DND-41 (cell line): ENCODE results near the gene DSCAM.

Experiments used
- ATAC-seq: fragments of 200-7000 bp; cut with Tn5 transposase; 3 replicates; pipeline ENCODE4 v1.9.1; 2021; ENCODE audit warnings: low read depth; ENCODE audit not compliant: insufficient read depth
- DNase-seq: peaks from one replicate; pipeline ENCODE4 v3.0.0-alpha.2; 2020
- H2AFZ ChIP-seq: 2 replicates; pipeline ENCODE4 v1.6.0; 2012; ENCODE audit warnings: low read depth, low read length
- H3K27ac ChIP-seq: 2 replicates; pipeline ENCODE4 v1.5.1; 2012; ENCODE audit warnings: low read length, inconsistent platforms
- H3K27me3 ChIP-seq: fragments of 200-600 bp; sonication (generic); 2 replicates; pipeline ENCODE4 v1.6.0; 2012; ENCODE audit warnings: low read length, mild to moderate bottlenecking, inconsistent platforms; ENCODE audit not compliant: insufficient read depth, poor library complexity
- H3K36me3 ChIP-seq: 2 replicates; pipeline ENCODE4 v1.5.1; 2012; ENCODE audit warnings: low read length, inconsistent platforms; ENCODE audit not compliant: insufficient read depth
- H3K4me1 ChIP-seq: 2 replicates; pipeline ENCODE4 v1.5.1; 2012; ENCODE audit warnings: mild to moderate bottlenecking, low read length; ENCODE audit not compliant: insufficient read depth
- H3K4me2 ChIP-seq: 2 replicates; pipeline ENCODE4 v1.6.0; 2012; ENCODE audit warnings: mild to moderate bottlenecking, moderate library complexity, low read length, inconsistent platforms; ENCODE audit not compliant: insufficient read depth
- H3K4me3 ChIP-seq, 2 experiments: fragments of 200-600 bp in 1 of 2; shearing (Covaris generic) in 1 of 2; 2 replicates each; pipeline ENCODE4 v1.5.1; 2012 to 2016; ENCODE audit warnings: inconsistent platforms in 2 of 2, low read length in 2 of 2, mild to moderate bottlenecking in 2 of 2, low read depth in 1 of 2, moderate library complexity in 1 of 2
- H3K79me2 ChIP-seq: 2 replicates; pipeline ENCODE4 v1.6.0; 2012; ENCODE audit warnings: low read length, inconsistent platforms; ENCODE audit not compliant: insufficient read depth
- H3K9ac ChIP-seq: 2 replicates; pipeline ENCODE4 v1.6.0; 2012; ENCODE audit warnings: low read depth, mild to moderate bottlenecking, inconsistent platforms, low read length, moderate library complexity
- H3K9me3 ChIP-seq: 2 replicates; pipeline ENCODE4 v1.5.1; 2012; ENCODE audit warnings: low read length, moderate library complexity, mild to moderate bottlenecking, inconsistent platforms; ENCODE audit not compliant: insufficient read depth, severe bottlenecking
- H4K20me1 ChIP-seq: 2 replicates; pipeline ENCODE4 v1.6.0; 2012; ENCODE audit warnings: low read length; ENCODE audit not compliant: insufficient read depth
- EZH2 ChIP-seq: IDR thresholded peaks from 3 replicates; pipeline ENCODE4 v1.6.1; 2012; ENCODE audit warnings: borderline replicate concordance, low read depth, mild to moderate bottlenecking, moderate library complexity, low read length, inconsistent platforms; ENCODE audit not compliant: severe bottlenecking
- TF ChIP-seq, protein P1 (sequence below): IDR thresholded peaks from 2 replicates; pipeline ENCODE4 v1.5.1; 2012; ENCODE audit warnings: borderline replicate concordance, low read length, moderate library complexity, mild to moderate bottlenecking; ENCODE audit not compliant: poor library complexity, severe bottlenecking; ENCODE audit errors: extremely low read depth

DSCAM gene

DNA sequence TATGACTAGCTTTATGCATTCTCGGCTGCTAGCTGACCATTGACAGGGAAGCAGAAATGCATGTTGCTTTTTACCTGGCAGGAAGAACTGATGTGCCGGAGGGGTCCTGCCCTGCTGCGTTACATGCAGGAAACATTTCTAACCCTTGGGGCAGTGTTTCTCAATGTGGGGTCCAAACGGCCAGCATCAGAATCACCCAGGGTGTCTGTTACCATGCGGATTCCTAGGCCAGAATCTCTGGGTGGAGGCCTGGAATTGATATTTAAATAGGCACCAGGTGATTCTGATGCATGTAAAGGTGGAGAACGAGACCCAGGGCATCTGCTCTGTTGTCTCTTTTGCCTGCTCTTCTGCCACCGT lies 797.0 kb downstream of the DSCAM start:
- Histone ChIP-seq H3K4me1 (no peaks in the 10 kb centered on the region), H4K20me1 (no peaks in the 10 kb centered on the region), H3K9ac (no peak overlapping the region), H3K4me2 (no peak overlapping the region), H2AFZ (no peak overlapping the region), H3K9me3 (no peaks in the 10 kb centered on the region), H3K36me3 (no peaks in the 10 kb centered on the region), H3K79me2 (no peaks in the 10 kb centered on the region), H3K27me3 (peaks cover 22% of the 10 kb centered on the region), H3K4me3 (no peak overlapping the region), H3K27ac (no peak overlapping the region)
- DNase-seq = no peak
- no peak for ATAC-seq
- no peak for TF ChIP-seq EZH2
- TF ChIP-seq, protein P1, sequence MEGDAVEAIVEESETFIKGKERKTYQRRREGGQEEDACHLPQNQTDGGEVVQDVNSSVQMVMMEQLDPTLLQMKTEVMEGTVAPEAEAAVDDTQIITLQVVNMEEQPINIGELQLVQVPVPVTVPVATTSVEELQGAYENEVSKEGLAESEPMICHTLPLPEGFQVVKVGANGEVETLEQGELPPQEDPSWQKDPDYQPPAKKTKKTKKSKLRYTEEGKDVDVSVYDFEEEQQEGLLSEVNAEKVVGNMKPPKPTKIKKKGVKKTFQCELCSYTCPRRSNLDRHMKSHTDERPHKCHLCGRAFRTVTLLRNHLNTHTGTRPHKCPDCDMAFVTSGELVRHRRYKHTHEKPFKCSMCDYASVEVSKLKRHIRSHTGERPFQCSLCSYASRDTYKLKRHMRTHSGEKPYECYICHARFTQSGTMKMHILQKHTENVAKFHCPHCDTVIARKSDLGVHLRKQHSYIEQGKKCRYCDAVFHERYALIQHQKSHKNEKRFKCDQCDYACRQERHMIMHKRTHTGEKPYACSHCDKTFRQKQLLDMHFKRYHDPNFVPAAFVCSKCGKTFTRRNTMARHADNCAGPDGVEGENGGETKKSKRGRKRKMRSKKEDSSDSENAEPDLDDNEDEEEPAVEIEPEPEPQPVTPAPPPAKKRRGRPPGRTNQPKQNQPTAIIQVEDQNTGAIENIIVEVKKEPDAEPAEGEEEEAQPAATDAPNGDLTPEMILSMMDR = no peak

DNA sequence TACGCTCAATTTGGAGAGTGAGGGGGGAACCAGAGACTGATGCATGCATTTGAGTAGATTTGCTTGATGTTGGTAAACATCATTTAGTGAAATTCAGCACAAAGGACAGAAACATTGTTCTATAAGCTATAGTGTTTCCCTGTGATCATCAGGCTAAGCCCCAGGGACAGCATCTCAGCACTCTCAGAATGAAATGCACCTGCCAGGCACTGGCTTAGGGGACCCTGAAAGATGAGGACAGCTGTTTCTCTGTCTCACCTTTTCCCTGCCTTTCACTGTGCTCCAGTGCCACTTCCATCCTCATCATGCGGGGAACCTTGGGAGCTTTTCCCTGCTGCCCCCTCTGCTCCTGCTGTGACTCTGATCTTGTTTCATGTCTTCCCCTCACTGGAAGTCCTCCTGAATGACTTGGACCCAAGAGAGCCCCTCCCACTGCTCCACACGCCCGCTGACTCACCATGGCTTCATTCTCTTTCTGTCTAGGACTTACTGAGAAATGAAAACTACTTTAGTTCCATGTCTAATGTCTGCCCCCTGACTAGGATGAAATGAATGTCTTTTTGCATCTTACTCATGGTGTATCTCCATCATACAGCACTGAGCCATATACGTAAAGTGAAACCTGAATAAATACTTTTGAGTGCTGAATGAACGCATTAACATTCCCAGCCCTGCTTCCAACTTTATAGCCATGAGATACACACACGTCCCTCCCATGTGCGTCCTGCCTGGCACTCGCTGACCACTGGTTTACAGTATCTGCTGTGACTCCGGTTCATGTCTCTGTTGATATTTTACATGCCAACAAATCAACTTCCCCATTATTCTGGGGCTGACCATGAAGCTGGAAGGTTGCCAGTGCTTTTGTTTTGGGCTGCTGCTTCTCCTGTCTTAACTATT lies 797.7 kb downstream of the DSCAM start:
- ATAC-seq (no peak), DNase-seq (no peak)
- Histone ChIP-seq H3K79me2 (no peaks in the 10 kb centered on the region), H3K27me3 (peaks cover 22% of the 10 kb centered on the region), H2AFZ (no peak overlapping the region), H3K4me2 (no peak overlapping the region), H3K4me1 (no peaks in the 10 kb centered on the region), H3K27ac (no peak overlapping the region), H3K9me3 (no peaks in the 10 kb centered on the region), H4K20me1 (no peaks in the 10 kb centered on the region), H3K9ac (no peak overlapping the region), H3K4me3 (no peak overlapping the region), H3K36me3 (no peaks in the 10 kb centered on the region)
- no peak for TF ChIP-seq EZH2
- TF ChIP-seq, protein P1 = no peak

DNA sequence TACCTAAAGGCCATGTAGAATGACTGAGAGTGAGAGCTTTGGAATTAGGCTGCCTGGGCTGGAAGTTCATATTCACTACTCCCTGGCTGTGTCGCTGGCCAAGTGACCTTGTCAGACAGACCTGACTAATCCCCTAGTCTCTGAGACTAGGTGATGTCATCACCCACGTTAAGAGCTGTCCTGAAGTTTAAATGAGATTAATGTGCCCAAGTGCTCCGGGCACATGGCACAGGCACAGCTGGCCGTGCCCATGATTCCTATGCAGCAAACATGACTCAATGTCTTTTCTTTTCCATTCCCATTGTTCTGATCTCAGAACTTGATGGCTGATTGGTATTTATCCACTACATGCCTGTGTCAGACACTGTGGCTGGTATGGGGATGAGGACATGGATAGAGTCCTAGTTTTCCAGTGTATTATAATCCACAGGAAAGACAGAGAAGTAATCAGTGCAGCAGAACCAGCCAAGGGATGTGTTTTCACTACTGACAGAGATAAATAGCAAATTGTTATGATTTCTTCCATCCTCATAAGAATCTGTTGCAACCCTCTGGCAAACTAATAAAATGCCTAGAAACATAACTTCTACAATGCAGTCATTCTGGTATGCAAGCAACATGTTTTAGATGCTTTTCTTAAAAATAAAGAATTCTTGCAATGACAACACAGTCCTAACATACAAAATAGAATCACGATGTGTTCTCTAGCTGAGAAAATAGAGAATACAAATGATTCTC lies 798.8 kb downstream of the DSCAM start:
- no peak overlapping the region for H3K4me2 ChIP-seq
- ATAC-seq (no peak), DNase-seq (no peak)
- H3K4me3 ChIP-seq = no peak overlapping the region
- H3K4me1 ChIP-seq = no peaks in the 10 kb centered on the region
- no peaks in the 10 kb centered on the region for H3K79me2 ChIP-seq
- H3K36me3 ChIP-seq = no peaks in the 10 kb centered on the region
- no peaks in the 10 kb centered on the region for H4K20me1 ChIP-seq
- no peaks in the 10 kb centered on the region for H3K9me3 ChIP-seq
- H3K27ac ChIP-seq = no peak overlapping the region
- no peak overlapping the region for H2AFZ ChIP-seq
- peaks cover 22% of the 10 kb centered on the region for H3K27me3 ChIP-seq
- TF ChIP-seq EZH2 = no peak
- TF ChIP-seq, protein P1 = no peak
- no peak overlapping the region for H3K9ac ChIP-seq
